IMR-90 (cell line): ENCODE results near the gene ZNF207. TPM values are rescaled to one million over a fixed set of nuclear protein-coding genes. Genes with fewer than 3 reads are reported as not detected.
A peak's percentile ranks its signal among the peaks of the same experiment; 100 is the strongest.

Source experiments
- ATAC-seq: fragments of 200-7000 bp; cut with Tn5 transposase; 2 replicates; pipeline ENCODE4 v1.9.1; 2020; ENCODE audit warnings: low read depth, mild to moderate bottlenecking, moderate library complexity
- BruUV-seq: library from RNA; stranded (reverse); fragments of 400-500 nt; replicated peaks from 2 replicates; lab custom pipeline; 2021; lab: Mats Ljungman, UMichigan
- CTCF ChIA-PET: fragments of 300-600 bp; formaldehyde crosslinking; extraction: SDS; loops from one replicate; lab custom pipeline; 2021; ENCODE audit warnings: antibody characterized with exemption; lab: Yijun Ruan, JAX
- POLR2A ChIA-PET: fragments of 300-600 bp; sonication (Branson Sonifier 250); formaldehyde crosslinking; loops from one replicate; lab custom pipeline; 2022; ENCODE audit warnings: antibody characterized with exemption; ENCODE audit not compliant: unreplicated experiment; lab: Charles Lee
- DNase-seq: peaks from one replicate; pipeline ENCODE4 v3.0.0; 2013
- H2AFZ ChIP-seq: replicated peaks from 2 replicates; pipeline ENCODE3; 2013; ENCODE audit warnings: low read length, mild to moderate bottlenecking; ENCODE audit not compliant: poor library complexity
- H2AK5ac ChIP-seq: 2 replicates; pipeline ENCODE4 v1.6.1; 2013; ENCODE audit warnings: low read depth, low read length, inconsistent platforms
- H2AK9ac ChIP-seq: replicated peaks from 2 replicates; pipeline ENCODE3; 2013; ENCODE audit warnings: mild to moderate bottlenecking, low read depth, low read length, moderate library complexity; ENCODE audit not compliant: poor library complexity
- H2BK120ac ChIP-seq: 2 replicates; pipeline ENCODE4 v1.6.1; 2013; ENCODE audit warnings: low read depth, low read length, inconsistent platforms
- H2BK15ac ChIP-seq: 3 replicates; pipeline ENCODE4 v1.6.1; 2013; ENCODE audit warnings: low read depth, low read length, inconsistent platforms
- H2BK20ac ChIP-seq: 2 replicates; pipeline ENCODE4 v1.6.1; 2013; ENCODE audit warnings: low read depth, mild to moderate bottlenecking, inconsistent platforms, low read length, moderate library complexity
- H2BK5ac ChIP-seq: 2 replicates; pipeline ENCODE4 v1.6.1; 2013; ENCODE audit warnings: mild to moderate bottlenecking, low read depth, low read length, inconsistent platforms; ENCODE audit not compliant: poor library complexity, severe bottlenecking
- H3K14ac ChIP-seq: replicated peaks from 2 replicates; pipeline ENCODE4 v1.6.1; 2013; ENCODE audit warnings: low read depth, low read length, inconsistent platforms
- H3K18ac ChIP-seq: 2 replicates; pipeline ENCODE4 v1.6.1; 2013; ENCODE audit warnings: low read depth, low read length, control low read depth
- H3K23ac ChIP-seq: 2 replicates; pipeline ENCODE4 v1.6.1; 2013; ENCODE audit warnings: low read depth, low read length, inconsistent platforms
- H3K27ac ChIP-seq: 2 replicates; pipeline ENCODE4 v1.5.1; 2013; ENCODE audit warnings: mild to moderate bottlenecking, control low read depth, low read length; ENCODE audit not compliant: insufficient read depth
- H3K27me3 ChIP-seq: 2 replicates; pipeline ENCODE4 v1.6.1; 2013; ENCODE audit warnings: low read length; ENCODE audit not compliant: control insufficient read depth, insufficient read depth
- H3K36me3 ChIP-seq: 2 replicates; pipeline ENCODE4 v1.6.1; 2013; ENCODE audit warnings: low read length, mixed read lengths; ENCODE audit not compliant: control insufficient read depth, insufficient read depth
- H3K4ac ChIP-seq: 2 replicates; pipeline ENCODE4 v1.6.1; 2013; ENCODE audit warnings: low read depth, low read length, inconsistent platforms
- H3K4me1 ChIP-seq: 2 replicates; pipeline ENCODE4 v1.6.1; 2013; ENCODE audit warnings: low read length, mixed read lengths; ENCODE audit not compliant: control insufficient read depth, insufficient read depth
- H3K4me2 ChIP-seq: 2 replicates; pipeline ENCODE4 v1.6.1; 2013; ENCODE audit warnings: low read depth, mild to moderate bottlenecking, control low read depth, low read length, moderate library complexity
- H3K4me3 ChIP-seq: 2 replicates; pipeline ENCODE4 v1.5.1; 2013; ENCODE audit warnings: low read depth, mild to moderate bottlenecking, control low read depth, low read length, moderate library complexity; ENCODE audit not compliant: insufficient read depth
- H3K56ac ChIP-seq: 2 replicates; pipeline ENCODE4 v1.6.1; 2013; ENCODE audit warnings: low read length, inconsistent platforms; ENCODE audit not compliant: insufficient read depth; ENCODE audit errors: extremely low read depth
- H3K79me1 ChIP-seq, 2 experiments: 2 replicates each; pipeline ENCODE4 v1.6.1; 2013; ENCODE audit warnings: low read length in 2 of 2, inconsistent platforms in 1 of 2, low read depth in 1 of 2
- H3K9ac ChIP-seq: 2 replicates; pipeline ENCODE4 v1.6.1; 2013; ENCODE audit warnings: low read depth, low read length, control low read depth
- H3K9me1 ChIP-seq: 2 replicates; pipeline ENCODE4 v1.6.1; 2013; ENCODE audit warnings: low read length, inconsistent platforms; ENCODE audit not compliant: insufficient read depth
- H3K9me3 ChIP-seq: 2 replicates; pipeline ENCODE4 v1.6.1; 2013; ENCODE audit warnings: low read length; ENCODE audit not compliant: control insufficient read depth, insufficient read depth
- H4K20me1 ChIP-seq: 2 replicates; pipeline ENCODE4 v1.6.1; 2013; ENCODE audit warnings: low read length, inconsistent platforms; ENCODE audit not compliant: insufficient read depth
- H4K5ac ChIP-seq: 2 replicates; pipeline ENCODE4 v1.6.1; 2013; ENCODE audit warnings: mild to moderate bottlenecking, low read depth, low read length, control low read depth
- H4K8ac ChIP-seq, 2 experiments: 2 replicates each; pipeline ENCODE4 v1.6.1; 2013; ENCODE audit warnings: low read depth in 2 of 2, low read length in 2 of 2, control low read depth in 1 of 2, inconsistent platforms in 1 of 2
- H4K91ac ChIP-seq: 2 replicates; pipeline ENCODE4 v1.6.1; 2013; ENCODE audit warnings: low read depth, low read length, inconsistent platforms; ENCODE audit not compliant: insufficient read depth
- CEBPB ChIP-seq: IDR thresholded peaks from 2 replicates; pipeline ENCODE4 v1.6.1; 2012; ENCODE audit warnings: low read depth, low read length, improper control_type of control experiment
- CHD1 ChIP-seq: IDR thresholded peaks from 2 replicates; pipeline ENCODE4 v1.6.1; 2012; ENCODE audit warnings: low read depth, low read length, improper control_type of control experiment
- CTCF ChIP-seq: conservative IDR thresholded peaks from 2 replicates; pipeline ENCODE4 v1.5.1; 2012; ENCODE audit warnings: mild to moderate bottlenecking, low read depth, low read length, improper control_type of control experiment
- FOS ChIP-seq: fragments of 150-350 bp; IDR thresholded peaks from 2 replicates; pipeline ENCODE4 v1.6.1; 2016; ENCODE audit warnings: low read depth, low read length
- MAFK ChIP-seq: IDR thresholded peaks from 2 replicates; pipeline ENCODE4 v1.6.1; 2012; ENCODE audit warnings: low read depth, low read length, improper control_type of control experiment
- MAZ ChIP-seq: IDR thresholded peaks from 2 replicates; pipeline ENCODE4 v1.6.1; 2012; ENCODE audit warnings: low read depth, mild to moderate bottlenecking, low read length, improper control_type of control experiment, moderate library complexity, borderline replicate concordance
- MXI1 ChIP-seq: IDR thresholded peaks from 2 replicates; pipeline ENCODE4 v1.6.1; 2012; ENCODE audit warnings: low read depth, mild to moderate bottlenecking, low read length, moderate library complexity, borderline replicate concordance
- NFE2L2 ChIP-seq: fragments of 150-350 bp; IDR thresholded peaks from 2 replicates; pipeline ENCODE4 v1.6.1; 2016; ENCODE audit warnings: low read depth, mild to moderate bottlenecking, low read length
- POLR2A ChIP-seq: IDR thresholded peaks from 2 replicates; pipeline ENCODE4 v1.6.1; 2012; ENCODE audit warnings: mild to moderate bottlenecking, low read depth, low read length
- RCOR1 ChIP-seq: IDR thresholded peaks from 2 replicates; pipeline ENCODE4 v1.6.1; 2012; ENCODE audit warnings: mild to moderate bottlenecking, low read length, improper control_type of control experiment; ENCODE audit not compliant: insufficient replicate concordance
- WGBS, 2 experiments: methylation state at CpG; one replicate each; pipeline versions ENCODE4 v1.1.5 to v1.1.7; 2013; ENCODE audit warnings: missing lambda C conversion rate in 2 of 2; ENCODE audit not compliant: insufficient read length in 1 of 2; ENCODE audit errors: extremely low coverage in 2 of 2; 5-methylcytosine and 5-hydroxymethylcytosine counted together
- dilution Hi-C: fragments of 300-500 bp; cut with HindIII; formaldehyde crosslinking; loops from one replicate; pipeline ENCODE4 v1.14.3; 2018; ENCODE audit warnings: low sequenced_read_pairs; ENCODE audit not compliant: unreplicated experiment
- in situ Hi-C: fragments of 300-500 bp; cut with MboI; formaldehyde crosslinking; loops from 3 replicates; pipeline ENCODE4 v1.14.3; 2019; ENCODE audit warnings: low sequenced_read_pairs, inconsistent platforms, mixed read lengths
- intact Hi-C: fragments of 100-400 bp; cut with micrococcal nuclease; formaldehyde crosslinking; loops from 2 replicates; pipeline ENCODE4 v1.10.0; 2022
- polyA plus RNA-seq, 3 experiments: library from polyadenylated mRNA; depleted of rRNA; stranded (reverse); fragments of >200 nt; gene quantifications; 2 replicates each; pipeline ENCODE4 v1.2.3, GENCODE V29; 2012; ENCODE audit warnings: low replicate concordance in 1 of 3
- total RNA-seq: library from RNA; depleted of rRNA; stranded (reverse); fragments of >200 nt; gene quantifications from 2 replicates; pipeline ENCODE4 v1.2.3, GENCODE V29; 2012

The ZNF207 gene
- total and polyA plus RNA-seq, 2 of the 4 experiments (the other 2 are of a cell fraction) = 199 to 207 TPM

- Histone ChIP-seq H3K9me1 (peaks cover 2% of the 10 kb centered on the region; the same call in 1 of the 2 replicates), H3K23ac (no peak overlapping the region), H3K14ac (no peak overlapping the region), H2BK120ac (no peak overlapping the region), H2BK20ac (no peak overlapping the region), H3K56ac (no peak overlapping the region), H3K9ac (no peak overlapping the region), H3K4me3 (no peak overlapping the region), H3K18ac (no peak overlapping the region), H4K8ac (no peak overlapping the region), H3K4me2 (no peak overlapping the region), H2AK5ac (no peak overlapping the region), H3K4ac (no peak overlapping the region), H2AK9ac (no peak overlapping the region), H2AFZ (no peak overlapping the region), H3K4me1 (no peaks in the 10 kb centered on the region), H3K27ac (no peak overlapping the region), H3K27me3 (no peaks in the 10 kb centered on the region), H4K5ac (no peak overlapping the region), H4K20me1 (peaks cover 4% of the 10 kb centered on the region; the same call in 1 of the 2 replicates), H2BK15ac (no peak overlapping the region), H2BK5ac (no peak overlapping the region), H4K91ac (no peak overlapping the region), H3K9me3 (no peaks in the 10 kb centered on the region), H3K79me1 (peaks cover 5 to 8% of the 10 kb centered on the region in 2 experiments; a peak in 2 of 4 replicates), H3K36me3 (peaks cover 3% of the 10 kb centered on the region)
- in situ Hi-C loops = no loop called here
- DNase-seq = no peak
- BruUV-seq = no TSS peak
- dilution Hi-C loops = no loop called here
- intact Hi-C loops = no loop called here
- TF ChIP-seq MAFK (no peak), CTCF (no peak), POLR2A (no peak), MXI1 (no peak), CHD1 (no peak), MAZ (no peak), NFE2L2 (no peak), CEBPB (no peak), FOS (no peak), RCOR1 (no peak)
- no CpG with 5 or more reads among the region's 6 CpGs for WGBS, 2 experiments
- ChIA-PET CTCF (no interaction called here), POLR2A (no interaction called here)
- peak; percentile 7; the same call in 1 of the 2 replicates for ATAC-seq
Measured at GRCh38 chr17:32388613-32389459, 38.9 kb downstream of the ZNF207 start.
